ENCODE measurements around the gene PNPT1.

GRCh38 chr2:55616551-55617174 lies 77.0 kb downstream of the PNPT1 start:
- no peak for TF ChIP-seq POLR2A (IDR thresholded peaks at IDR 0.05)
- no peak for TF ChIP-seq CTCF (IDR thresholded peaks at IDR 0.05)

All from testis (tissue), 2 donors.